PC-9 (cell line): ENCODE data around the gene C9. TPM values are rescaled to one million over a fixed set of nuclear protein-coding genes. Genes with fewer than 3 reads are reported as not detected.

Experiments used
- BruUV-seq: library from RNA; stranded (reverse); fragments of 400-500 nt; replicated peaks from 2 replicates; lab custom pipeline; 2021; lab: Mats Ljungman, UMichigan
- CTCF ChIA-PET: fragments of 300-600 bp; sonication (Branson Sonifier 250); formaldehyde crosslinking; loops from one replicate; lab custom pipeline; 2022; ENCODE audit warnings: antibody characterized with exemption; lab: Charles Lee
- POLR2A ChIA-PET: fragments of 300-600 bp; sonication (Branson Sonifier 250); formaldehyde crosslinking; loops from one replicate; lab custom pipeline; 2022; ENCODE audit warnings: antibody characterized with exemption; ENCODE audit not compliant: unreplicated experiment; lab: Charles Lee
- DNase-seq, 2 experiments: peaks; one replicate each; pipeline versions ENCODE4 v3.0.0 to v3.0.0-alpha.2; 2015 to 2022; ENCODE audit warnings: mixed read lengths in 1 of 2
- H2AFZ ChIP-seq: fragments of 200-600 bp; sonication (generic); 2 replicates; pipeline ENCODE4 v1.8.1; 2017; ENCODE audit warnings: antibody characterized with exemption
- H3F3A ChIP-seq: fragments of 200-600 bp; sonication (generic); 2 replicates; pipeline ENCODE4 v1.8.1; 2017; ENCODE audit warnings: antibody characterized with exemption, mild to moderate bottlenecking, low read depth; ENCODE audit not compliant: insufficient read depth
- H3K27ac ChIP-seq: fragments of 200-600 bp; sonication (generic); 2 replicates; pipeline ENCODE4 v1.6.1; 2016; ENCODE audit warnings: mixed run types
- H3K27me3 ChIP-seq: fragments of 200-600 bp; sonication (generic); 2 replicates; pipeline ENCODE4 v1.6.1; 2016; ENCODE audit warnings: low read depth, mixed run types; ENCODE audit not compliant: insufficient read depth
- H3K36me3 ChIP-seq: fragments of 200-600 bp; sonication (generic); 2 replicates; pipeline ENCODE4 v1.6.1; 2016; ENCODE audit warnings: low read depth, mixed run types
- H3K4me1 ChIP-seq: fragments of 200-600 bp; sonication (generic); replicated peaks from 2 replicates; pipeline ENCODE4 v1.6.1; 2016; ENCODE audit warnings: mixed run types; ENCODE audit not compliant: insufficient read depth
- H3K4me2 ChIP-seq: fragments of 200-600 bp; sonication (generic); 2 replicates; pipeline ENCODE4 v1.6.1; 2017; ENCODE audit warnings: mixed run types
- H3K4me3 ChIP-seq: fragments of 200-600 bp; sonication (generic); 2 replicates; pipeline ENCODE4 v1.6.1; 2016; ENCODE audit warnings: mixed run types
- H3K79me2 ChIP-seq: fragments of 200-600 bp; sonication (generic); 2 replicates; pipeline ENCODE4 v1.6.1; 2017; ENCODE audit warnings: low read depth, mixed run types
- H3K9me2 ChIP-seq: fragments of 200-600 bp; sonication (generic); 2 replicates; pipeline ENCODE4 v1.8.1; 2017; ENCODE audit warnings: mild to moderate bottlenecking; ENCODE audit not compliant: insufficient read depth
- H3K9me3 ChIP-seq: fragments of 200-600 bp; sonication (generic); 2 replicates; pipeline ENCODE4 v1.8.1; 2016; ENCODE audit warnings: low read depth; ENCODE audit not compliant: insufficient read depth
- H4K20me1 ChIP-seq: fragments of 200-600 bp; sonication (generic); 2 replicates; pipeline ENCODE4 v1.8.1; 2017; ENCODE audit not compliant: insufficient read depth
- EZH2 ChIP-seq: fragments of 200-600 bp; sonication (generic); IDR thresholded peaks from 2 replicates; pipeline ENCODE4 v1.8.0; 2017; ENCODE audit warnings: antibody characterized with exemption, low read depth
- intact Hi-C: fragments of 100-400 bp; cut with micrococcal nuclease; formaldehyde crosslinking; loops from one replicate; pipeline ENCODE4 v1.10.0; 2022; ENCODE audit not compliant: unreplicated experiment
- total RNA-seq: library from RNA; stranded (reverse); gene quantifications from 2 replicates; pipeline ENCODE4 v1.2.3, GENCODE V29; 2021
- TF ChIP-seq, protein P1 (sequence below): fragments of 200-600 bp; sonication (generic); conservative IDR thresholded peaks from 2 replicates; pipeline ENCODE4 v1.6.1; 2017; ENCODE audit warnings: mixed run types, antibody characterized with exemption, mild to moderate bottlenecking, moderate library complexity

Gene C9
- total RNA-seq, 1 experiment from 2014 or later = not detected

DNA sequence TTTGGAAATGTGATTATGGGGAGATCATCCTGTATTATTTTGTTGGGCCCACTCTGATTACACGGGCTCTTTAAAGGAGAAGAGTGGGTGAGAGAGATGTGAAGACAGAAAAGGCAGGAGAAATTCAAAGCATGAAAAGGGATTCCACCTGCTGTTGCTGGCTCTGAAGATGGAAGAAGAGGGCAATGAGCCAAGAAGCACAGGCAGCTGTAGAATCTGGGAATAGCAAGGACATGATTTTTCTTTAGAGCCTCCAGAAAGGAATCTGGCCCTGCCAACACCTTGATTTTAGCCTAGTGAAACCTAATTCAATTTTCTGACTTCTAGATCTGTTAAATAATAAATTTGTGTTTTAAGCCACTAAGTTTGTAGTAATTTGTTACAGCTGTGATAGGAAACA, 11.3 kb downstream of the C9 start:
- no peaks in the 10 kb centered on the region for H3K4me1 ChIP-seq
- H3K27me3 ChIP-seq = no peaks in the 10 kb centered on the region
- ChIA-PET CTCF (no interaction called here), POLR2A (interaction anchor here (0.6 kb wide), 1 partner anchor 12 kb away, joined by 3 read pairs; no protein-coding TSS in a partner anchor)
- no peaks in the 10 kb centered on the region for H4K20me1 ChIP-seq
- no peak overlapping the region for H3K4me3 ChIP-seq
- TF ChIP-seq, protein P1, sequence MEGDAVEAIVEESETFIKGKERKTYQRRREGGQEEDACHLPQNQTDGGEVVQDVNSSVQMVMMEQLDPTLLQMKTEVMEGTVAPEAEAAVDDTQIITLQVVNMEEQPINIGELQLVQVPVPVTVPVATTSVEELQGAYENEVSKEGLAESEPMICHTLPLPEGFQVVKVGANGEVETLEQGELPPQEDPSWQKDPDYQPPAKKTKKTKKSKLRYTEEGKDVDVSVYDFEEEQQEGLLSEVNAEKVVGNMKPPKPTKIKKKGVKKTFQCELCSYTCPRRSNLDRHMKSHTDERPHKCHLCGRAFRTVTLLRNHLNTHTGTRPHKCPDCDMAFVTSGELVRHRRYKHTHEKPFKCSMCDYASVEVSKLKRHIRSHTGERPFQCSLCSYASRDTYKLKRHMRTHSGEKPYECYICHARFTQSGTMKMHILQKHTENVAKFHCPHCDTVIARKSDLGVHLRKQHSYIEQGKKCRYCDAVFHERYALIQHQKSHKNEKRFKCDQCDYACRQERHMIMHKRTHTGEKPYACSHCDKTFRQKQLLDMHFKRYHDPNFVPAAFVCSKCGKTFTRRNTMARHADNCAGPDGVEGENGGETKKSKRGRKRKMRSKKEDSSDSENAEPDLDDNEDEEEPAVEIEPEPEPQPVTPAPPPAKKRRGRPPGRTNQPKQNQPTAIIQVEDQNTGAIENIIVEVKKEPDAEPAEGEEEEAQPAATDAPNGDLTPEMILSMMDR = no peak
- TF ChIP-seq EZH2 = no peak
- no peaks in the 10 kb centered on the region for H3F3A ChIP-seq
- no TSS peak for BruUV-seq
- H3K4me2 ChIP-seq = no peak overlapping the region
- H3K36me3 ChIP-seq = no peaks in the 10 kb centered on the region
- H3K27ac ChIP-seq = no peak overlapping the region
- no peak for DNase-seq
- no peaks in the 10 kb centered on the region; the same call in 1 of the 2 replicates for H3K9me2 ChIP-seq
- intact Hi-C loops = no loop called here
- peaks cover 11% of the 10 kb centered on the region for H3K9me3 ChIP-seq
- H3K79me2 ChIP-seq = no peaks in the 10 kb centered on the region
- no peak overlapping the region for H2AFZ ChIP-seq

DNA sequence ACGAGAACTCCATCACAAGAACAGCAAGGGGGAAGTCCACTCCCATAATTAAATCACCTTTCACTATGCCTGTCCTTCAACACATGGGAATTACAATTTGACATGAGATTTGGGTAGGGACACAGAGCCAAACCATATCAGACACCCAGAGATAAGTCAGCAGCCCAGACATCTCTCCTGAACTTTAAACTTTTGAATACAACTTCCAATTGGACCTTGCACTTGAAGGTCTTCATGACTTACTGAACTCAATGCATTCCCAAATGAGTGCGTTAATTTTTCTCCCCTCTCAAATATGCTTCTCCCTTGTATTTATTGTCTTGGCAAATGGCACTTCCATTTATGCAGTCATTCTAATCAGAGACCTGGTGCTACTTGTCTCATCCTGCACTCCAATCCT, 12.1 kb downstream of the C9 start:
- Histone ChIP-seq H3K36me3 (no peaks in the 10 kb centered on the region), H3K27ac (no peak overlapping the region), H2AFZ (no peak overlapping the region), H3K9me3 (peaks cover 11% of the 10 kb centered on the region), H3K79me2 (no peaks in the 10 kb centered on the region), H3K4me1 (no peaks in the 10 kb centered on the region), H3K27me3 (no peaks in the 10 kb centered on the region), H3K9me2 (no peaks in the 10 kb centered on the region; the same call in 1 of the 2 replicates), H3K4me3 (no peak overlapping the region), H3F3A (no peaks in the 10 kb centered on the region), H4K20me1 (no peaks in the 10 kb centered on the region), H3K4me2 (no peak overlapping the region)
- POLR2A ChIA-PET = no interaction called here
- CTCF ChIA-PET = no interaction called here
- no peak for TF ChIP-seq EZH2
- TF ChIP-seq, protein P1 = no peak
- no TSS peak for BruUV-seq
- DNase-seq = no peak
- intact Hi-C loops = no loop called here

GRCh38 chr5:39349484-39349883, 14.8 kb downstream of the C9 start:
- intact Hi-C loops = no loop called here
- no peaks in the 10 kb centered on the region for H3F3A ChIP-seq
- no peak overlapping the region for H3K27ac ChIP-seq
- no peak overlapping the region; the same call in 1 of the 2 replicates for H2AFZ ChIP-seq
- H3K36me3 ChIP-seq = no peaks in the 10 kb centered on the region
- TF ChIP-seq EZH2 = no peak
- TF ChIP-seq, protein P1 = no peak
- ChIA-PET CTCF (no interaction called here), POLR2A (no interaction called here)
- peaks cover 11% of the 10 kb centered on the region for H3K9me3 ChIP-seq
- H3K4me3 ChIP-seq = no peak overlapping the region
- no peak overlapping the region for H3K4me2 ChIP-seq
- no peaks in the 10 kb centered on the region for H3K27me3 ChIP-seq
- no peak for DNase-seq
- H3K9me2 ChIP-seq = no peaks in the 10 kb centered on the region; the same call in 1 of the 2 replicates
- no TSS peak for BruUV-seq
- no peaks in the 10 kb centered on the region for H4K20me1 ChIP-seq
- no peaks in the 10 kb centered on the region for H3K4me1 ChIP-seq
- no peaks in the 10 kb centered on the region for H3K79me2 ChIP-seq
